Activated CD8-positive, alpha-beta memory T cell treated with anti-CD3 and anti-CD28 coated beads for 4 hours (primary cell): Measurements from ENCODE around the gene GPR158.

Source experiments
- DNase-seq, 2 donors: peaks; one replicate each; pipeline ENCODE4 v3.0.0-alpha.2; 2020; ENCODE audit warnings: low read depth in 2 of 2

The GPR158 gene

GRCh38 chr10:25498645-25499044 lies 323.8 kb downstream of the GPR158 start:
- DNase-seq: no peak

- no peak for DNase-seq
Observed at GRCh38 chr10:25501912-25502311, 327.1 kb downstream of the GPR158 start.

- DNase-seq: no peak
Observed at GRCh38 chr10:25502453-25502852, 327.7 kb downstream of the GPR158 start.

- DNase-seq: no peak
Observed at GRCh38 chr10:25504306-25504705, 329.5 kb downstream of the GPR158 start.

GRCh38 chr10:25504838-25505237 lies 330.0 kb downstream of the GPR158 start:
- DNase-seq: no peak

- DNase-seq: no peak
Observed at GRCh38 chr10:25505466-25505865, 330.7 kb downstream of the GPR158 start.

GRCh38 chr10:25506821-25507335 lies 332.1 kb downstream of the GPR158 start:
- no peak for DNase-seq

GRCh38 chr10:25508112-25508815 lies 333.5 kb downstream of the GPR158 start:
- no peak for DNase-seq

GRCh38 chr10:25509151-25509550 lies 334.4 kb downstream of the GPR158 start:
- no peak for DNase-seq

- DNase-seq: no peak
Observed at GRCh38 chr10:25522294-25522693, 347.5 kb downstream of the GPR158 start.

GRCh38 chr10:25522946-25523608 lies 348.3 kb downstream of the GPR158 start:
- DNase-seq: no peak

- DNase-seq: no peak
Observed at GRCh38 chr10:25530306-25530705, 355.5 kb downstream of the GPR158 start.

- no peak for DNase-seq
Observed at GRCh38 chr10:25531457-25532061, 356.8 kb downstream of the GPR158 start.

- no peak for DNase-seq
Observed at GRCh38 chr10:25532213-25532612, 357.4 kb downstream of the GPR158 start.

- DNase-seq: no peak
Observed at GRCh38 chr10:25536027-25536426, 361.2 kb downstream of the GPR158 start.

- no peak for DNase-seq
Observed at GRCh38 chr10:25547382-25547781, 372.6 kb downstream of the GPR158 start.

- no peak for DNase-seq
Observed at GRCh38 chr10:25552283-25552919, 377.6 kb downstream of the GPR158 start.

- no peak for DNase-seq
Observed at GRCh38 chr10:25555865-25556264, 381.1 kb downstream of the GPR158 start.

- DNase-seq: no peak
Observed at GRCh38 chr10:25556457-25556856, 381.7 kb downstream of the GPR158 start.

- no peak for DNase-seq
Observed at GRCh38 chr10:25557136-25557535, 382.3 kb downstream of the GPR158 start.

GRCh38 chr10:25561758-25562157 lies 387.0 kb downstream of the GPR158 start:
- no peak for DNase-seq

- DNase-seq: no peak
Observed at GRCh38 chr10:25562547-25562946, 387.7 kb downstream of the GPR158 start.
